Fibroblast of pulmonary artery (primary cell): ENCODE measurements around the gene TNNT2.

ENCODE experiments used
- DNase-seq: peaks from one replicate; pipeline ENCODE4 v3.0.0-alpha.2; 2010; ENCODE audit warnings: low read depth
- H3K4me3 ChIP-seq: replicated peaks from 2 replicates; pipeline ENCODE4 v1.5.1; 2011; ENCODE audit warnings: low read depth, mild to moderate bottlenecking, control low read depth, low read length, moderate library complexity
- CTCF ChIP-seq: IDR thresholded peaks from 2 replicates; pipeline ENCODE4 v1.5.1; 2011; ENCODE audit warnings: mild to moderate bottlenecking, control low read depth, low read length, inconsistent platforms; ENCODE audit errors: missing control alignments

TNNT2 gene

GRCh38 chr1:201420608-201421002 lies 43.1 kb upstream of the TNNT2 start:
- H3K4me3 ChIP-seq = no peak overlapping the region
- TF ChIP-seq CTCF = no peak
- DNase-seq = no peak

- TF ChIP-seq CTCF = no peak
- no peak for DNase-seq
- H3K4me3 ChIP-seq = no peak overlapping the region
Observed at GRCh38 chr1:201419746-201420607, 42.5 kb upstream of the TNNT2 start.

- TF ChIP-seq CTCF = no peak
- DNase-seq = no peak
- H3K4me3 ChIP-seq = no peak overlapping the region
Observed at GRCh38 chr1:201419256-201419655, 41.8 kb upstream of the TNNT2 start.

GRCh38 chr1:201418461-201418860 lies 41.0 kb upstream of the TNNT2 start:
- H3K4me3 ChIP-seq = no peak overlapping the region
- TF ChIP-seq CTCF = no peak
- no peak for DNase-seq

GRCh38 chr1:201414051-201414738 lies 36.7 kb upstream of the TNNT2 start:
- DNase-seq = no peak
- no peak overlapping the region for H3K4me3 ChIP-seq
- no peak for TF ChIP-seq CTCF

GRCh38 chr1:201411292-201411691 lies 33.8 kb upstream of the TNNT2 start:
- TF ChIP-seq CTCF = no peak
- H3K4me3 ChIP-seq = no peak overlapping the region
- no peak for DNase-seq
